H1 (cell line): ENCODE data around the gene BAIAP2. TPM values are rescaled to one million over a fixed set of nuclear protein-coding genes. Genes with fewer than 3 reads are reported as not detected.

Experiments used
- CHD2 ChIP-seq: IDR thresholded peaks from 2 replicates; pipeline ENCODE4 v1.6.1; 2012; ENCODE audit warnings: low read length, improper control_type of control experiment
- EZH2 ChIP-seq: fragments of 200-600 bp; sonication (generic); IDR thresholded peaks from 2 replicates; pipeline ENCODE4 v1.7.1; 2012; ENCODE audit warnings: low read depth, mild to moderate bottlenecking, moderate library complexity, low read length, inconsistent platforms; ENCODE audit not compliant: severe bottlenecking
- JUND ChIP-seq: IDR thresholded peaks from 2 replicates; pipeline ENCODE4 v1.6.1; 2011; ENCODE audit warnings: mild to moderate bottlenecking, improper control_type of control experiment, low read length
- MAFK ChIP-seq: IDR thresholded peaks from 2 replicates; pipeline ENCODE4 v1.6.1; 2012; ENCODE audit warnings: low read depth, mild to moderate bottlenecking, improper control_type of control experiment, low read length
- NRF1 ChIP-seq: IDR thresholded peaks from 2 replicates; pipeline ENCODE4 v1.6.1; 2011; ENCODE audit warnings: mild to moderate bottlenecking, low read depth, low read length, improper control_type of control experiment
- POU5F1 ChIP-seq: IDR thresholded peaks from 2 replicates; pipeline ENCODE4 v1.6.1; 2011; ENCODE audit warnings: low read depth, mild to moderate bottlenecking, low read length, moderate library complexity
- SP2 ChIP-seq: IDR thresholded peaks from 2 replicates; pipeline ENCODE4 v1.6.1; 2012; ENCODE audit warnings: mild to moderate bottlenecking, low read length, inconsistent platforms
- polyA plus RNA-seq, 7 experiments: library from polyadenylated mRNA; depleted of rRNA in 3 of 7; stranded (reverse) in 5 of 7; unstranded in 2 of 7; fragments of >200 nt in 5 of 7; fragments of 200-250 nt in 2 of 7; gene quantifications; 1 replicate in 5 of 7; 2 replicates in 1 of 7; 4 replicates in 1 of 7; pipeline versions ENCODE4 v1.2.1 to v1.2.3, GENCODE V29; 2011 to 2013; ENCODE audit warnings: missing spikeins in 2 of 7, mixed read lengths in 2 of 7
- total RNA-seq: library from RNA; stranded (reverse); fragmentation: NEBNext Ultra II Directional; extraction: Animal tissue kit (Norgen Biotek cat#: 25700); gene quantifications from 2 replicates; pipeline ENCODE4 v1.2.1, GENCODE V29; 2021
- TF ChIP-seq, protein P1 (sequence below): IDR thresholded peaks from 2 replicates; pipeline ENCODE4 v1.6.1; 2011; ENCODE audit warnings: low read length, improper control_type of control experiment

Gene BAIAP2
- total and polyA plus RNA-seq, 2 of the 8 experiments (the other 6 are each of a cell fraction or from before 2014, with no cell fraction given): 10.0 to 22.8 TPM

DNA sequence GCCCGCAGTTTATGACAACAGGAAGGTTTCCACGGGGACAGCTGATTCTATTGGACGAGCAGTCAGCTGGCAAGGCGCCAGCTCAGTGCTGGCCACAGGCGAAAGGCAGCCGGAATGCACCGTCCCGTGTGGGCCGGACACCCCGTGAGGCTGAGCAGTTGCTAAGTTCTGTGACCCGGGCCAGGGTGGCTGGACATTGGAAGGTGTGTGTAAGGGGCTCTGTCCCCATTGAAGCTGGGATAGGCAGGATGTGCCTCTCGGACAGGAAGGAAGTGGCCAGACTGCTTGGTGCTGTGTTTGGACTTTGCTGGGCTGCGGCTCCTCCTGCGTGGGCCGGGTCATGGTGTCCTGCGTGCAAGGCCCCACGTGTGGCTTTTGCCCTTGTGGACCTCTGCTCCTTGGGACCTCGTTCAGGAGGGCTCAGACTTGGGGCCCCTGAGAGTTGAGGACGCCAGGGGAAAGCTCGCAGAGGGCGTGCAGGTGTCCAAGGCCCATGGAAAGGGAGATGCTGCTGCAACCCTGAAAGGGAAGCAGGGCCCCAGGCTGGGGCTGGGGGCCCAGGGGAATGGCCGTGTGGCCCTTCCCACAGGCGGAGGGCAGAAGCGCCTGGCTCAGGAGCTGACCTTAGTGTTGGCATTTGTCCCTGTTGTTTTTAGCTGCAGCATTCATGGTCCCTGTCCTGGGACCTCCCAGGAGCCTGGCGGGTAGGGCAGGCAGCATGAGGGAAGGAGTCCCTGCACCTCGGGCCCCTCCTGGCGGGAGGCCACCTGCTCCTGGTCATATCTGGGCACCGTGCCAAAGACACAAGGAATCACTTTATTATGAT lies 10.0 kb downstream of the BAIAP2 start (continued):
- no peak for TF ChIP-seq POU5F1
- no peak for TF ChIP-seq SP2
- TF ChIP-seq CHD2: no peak
- no peak for TF ChIP-seq MAFK
- no peak for TF ChIP-seq NRF1
- TF ChIP-seq, protein P1, sequence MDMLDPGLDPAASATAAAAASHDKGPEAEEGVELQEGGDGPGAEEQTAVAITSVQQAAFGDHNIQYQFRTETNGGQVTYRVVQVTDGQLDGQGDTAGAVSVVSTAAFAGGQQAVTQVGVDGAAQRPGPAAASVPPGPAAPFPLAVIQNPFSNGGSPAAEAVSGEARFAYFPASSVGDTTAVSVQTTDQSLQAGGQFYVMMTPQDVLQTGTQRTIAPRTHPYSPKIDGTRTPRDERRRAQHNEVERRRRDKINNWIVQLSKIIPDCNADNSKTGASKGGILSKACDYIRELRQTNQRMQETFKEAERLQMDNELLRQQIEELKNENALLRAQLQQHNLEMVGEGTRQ: no peak
- no peak for TF ChIP-seq EZH2
- no peak for TF ChIP-seq JUND
- TF ChIP-seq, all 59 proteins: peak for 0
